ENCODE results near the gene OR9G4.

GRCh38 chr11:56693428-56693827 lies 55.1 kb downstream of the OR9G4 start:
- TF ChIP-seq, protein P1, sequence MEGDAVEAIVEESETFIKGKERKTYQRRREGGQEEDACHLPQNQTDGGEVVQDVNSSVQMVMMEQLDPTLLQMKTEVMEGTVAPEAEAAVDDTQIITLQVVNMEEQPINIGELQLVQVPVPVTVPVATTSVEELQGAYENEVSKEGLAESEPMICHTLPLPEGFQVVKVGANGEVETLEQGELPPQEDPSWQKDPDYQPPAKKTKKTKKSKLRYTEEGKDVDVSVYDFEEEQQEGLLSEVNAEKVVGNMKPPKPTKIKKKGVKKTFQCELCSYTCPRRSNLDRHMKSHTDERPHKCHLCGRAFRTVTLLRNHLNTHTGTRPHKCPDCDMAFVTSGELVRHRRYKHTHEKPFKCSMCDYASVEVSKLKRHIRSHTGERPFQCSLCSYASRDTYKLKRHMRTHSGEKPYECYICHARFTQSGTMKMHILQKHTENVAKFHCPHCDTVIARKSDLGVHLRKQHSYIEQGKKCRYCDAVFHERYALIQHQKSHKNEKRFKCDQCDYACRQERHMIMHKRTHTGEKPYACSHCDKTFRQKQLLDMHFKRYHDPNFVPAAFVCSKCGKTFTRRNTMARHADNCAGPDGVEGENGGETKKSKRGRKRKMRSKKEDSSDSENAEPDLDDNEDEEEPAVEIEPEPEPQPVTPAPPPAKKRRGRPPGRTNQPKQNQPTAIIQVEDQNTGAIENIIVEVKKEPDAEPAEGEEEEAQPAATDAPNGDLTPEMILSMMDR (IDR thresholded peaks at IDR 0.05; ENCODE audit: poor library complexity): no peak
- no peak for TF ChIP-seq EZH2 (IDR thresholded peaks at IDR 0.05; ENCODE audit: borderline replicate concordance)

Data from hepatocyte (in vitro differentiated cells).